Panc1 (cell line): ENCODE results near the gene AGXT2.

Experiments
- POLR2AphosphoS5 ChIP-seq: IDR thresholded peaks from 2 replicates; pipeline ENCODE4 v1.6.1; 2012; ENCODE audit warnings: mild to moderate bottlenecking, low read depth, low read length, moderate library complexity
- TCF7L2 ChIP-seq: IDR thresholded peaks from 2 replicates; pipeline ENCODE4 v1.6.1; 2011; ENCODE audit warnings: mild to moderate bottlenecking, low read depth, low read length, inconsistent platforms
- TF ChIP-seq, protein P1 (sequence below): fragments of 450-650 bp; IDR thresholded peaks from 2 replicates; pipeline ENCODE4 v1.5.1; 2017; ENCODE audit warnings: mild to moderate bottlenecking
- TF ChIP-seq, protein P2 (sequence below), 2 experiments: IDR thresholded peaks; 2 replicates each; pipeline ENCODE4 v1.6.1; 2011 to 2012; ENCODE audit warnings: low read depth in 2 of 2, control low read depth in 1 of 2, low read length in 1 of 2, mild to moderate bottlenecking in 1 of 2, moderate library complexity in 1 of 2; ENCODE audit not compliant: insufficient read depth in 1 of 2

DNA sequence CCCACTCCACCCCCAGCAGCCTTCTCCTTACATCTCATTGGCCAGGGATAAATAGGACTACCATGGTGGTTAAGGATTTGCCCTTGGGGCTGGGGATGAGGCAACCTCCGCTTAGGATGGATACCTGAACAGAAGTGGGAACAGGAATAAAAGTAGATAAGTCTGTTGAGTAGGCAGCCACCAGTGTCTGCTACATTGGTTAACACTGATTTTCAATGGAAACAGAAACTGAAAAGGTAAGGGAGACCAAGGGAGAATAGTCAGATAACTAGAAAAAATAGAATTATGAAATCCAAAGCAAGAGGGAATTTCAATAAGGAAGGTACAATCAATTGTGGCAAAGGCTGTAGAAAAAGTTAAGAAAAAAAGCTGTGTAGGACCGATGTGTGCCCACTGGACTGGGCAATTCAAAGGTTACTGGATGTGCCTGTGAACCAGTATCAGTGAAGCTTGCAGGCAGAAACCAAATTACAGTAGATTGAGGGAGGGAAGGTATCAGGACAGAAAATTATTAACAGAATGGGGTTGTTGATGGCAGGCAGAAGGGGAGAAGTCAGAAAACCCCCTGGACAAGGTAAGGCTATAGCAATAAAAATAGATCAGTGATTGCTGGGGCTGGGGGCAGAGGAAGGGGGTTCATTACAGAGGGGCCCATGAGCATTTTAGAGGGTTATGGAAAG lies 69.7 kb downstream of the AGXT2 start:
- TF ChIP-seq, protein P1, sequence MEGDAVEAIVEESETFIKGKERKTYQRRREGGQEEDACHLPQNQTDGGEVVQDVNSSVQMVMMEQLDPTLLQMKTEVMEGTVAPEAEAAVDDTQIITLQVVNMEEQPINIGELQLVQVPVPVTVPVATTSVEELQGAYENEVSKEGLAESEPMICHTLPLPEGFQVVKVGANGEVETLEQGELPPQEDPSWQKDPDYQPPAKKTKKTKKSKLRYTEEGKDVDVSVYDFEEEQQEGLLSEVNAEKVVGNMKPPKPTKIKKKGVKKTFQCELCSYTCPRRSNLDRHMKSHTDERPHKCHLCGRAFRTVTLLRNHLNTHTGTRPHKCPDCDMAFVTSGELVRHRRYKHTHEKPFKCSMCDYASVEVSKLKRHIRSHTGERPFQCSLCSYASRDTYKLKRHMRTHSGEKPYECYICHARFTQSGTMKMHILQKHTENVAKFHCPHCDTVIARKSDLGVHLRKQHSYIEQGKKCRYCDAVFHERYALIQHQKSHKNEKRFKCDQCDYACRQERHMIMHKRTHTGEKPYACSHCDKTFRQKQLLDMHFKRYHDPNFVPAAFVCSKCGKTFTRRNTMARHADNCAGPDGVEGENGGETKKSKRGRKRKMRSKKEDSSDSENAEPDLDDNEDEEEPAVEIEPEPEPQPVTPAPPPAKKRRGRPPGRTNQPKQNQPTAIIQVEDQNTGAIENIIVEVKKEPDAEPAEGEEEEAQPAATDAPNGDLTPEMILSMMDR = no peak
- no peak for TF ChIP-seq POLR2AphosphoS5
- TF ChIP-seq TCF7L2 = no peak
- TF ChIP-seq, protein P2, sequence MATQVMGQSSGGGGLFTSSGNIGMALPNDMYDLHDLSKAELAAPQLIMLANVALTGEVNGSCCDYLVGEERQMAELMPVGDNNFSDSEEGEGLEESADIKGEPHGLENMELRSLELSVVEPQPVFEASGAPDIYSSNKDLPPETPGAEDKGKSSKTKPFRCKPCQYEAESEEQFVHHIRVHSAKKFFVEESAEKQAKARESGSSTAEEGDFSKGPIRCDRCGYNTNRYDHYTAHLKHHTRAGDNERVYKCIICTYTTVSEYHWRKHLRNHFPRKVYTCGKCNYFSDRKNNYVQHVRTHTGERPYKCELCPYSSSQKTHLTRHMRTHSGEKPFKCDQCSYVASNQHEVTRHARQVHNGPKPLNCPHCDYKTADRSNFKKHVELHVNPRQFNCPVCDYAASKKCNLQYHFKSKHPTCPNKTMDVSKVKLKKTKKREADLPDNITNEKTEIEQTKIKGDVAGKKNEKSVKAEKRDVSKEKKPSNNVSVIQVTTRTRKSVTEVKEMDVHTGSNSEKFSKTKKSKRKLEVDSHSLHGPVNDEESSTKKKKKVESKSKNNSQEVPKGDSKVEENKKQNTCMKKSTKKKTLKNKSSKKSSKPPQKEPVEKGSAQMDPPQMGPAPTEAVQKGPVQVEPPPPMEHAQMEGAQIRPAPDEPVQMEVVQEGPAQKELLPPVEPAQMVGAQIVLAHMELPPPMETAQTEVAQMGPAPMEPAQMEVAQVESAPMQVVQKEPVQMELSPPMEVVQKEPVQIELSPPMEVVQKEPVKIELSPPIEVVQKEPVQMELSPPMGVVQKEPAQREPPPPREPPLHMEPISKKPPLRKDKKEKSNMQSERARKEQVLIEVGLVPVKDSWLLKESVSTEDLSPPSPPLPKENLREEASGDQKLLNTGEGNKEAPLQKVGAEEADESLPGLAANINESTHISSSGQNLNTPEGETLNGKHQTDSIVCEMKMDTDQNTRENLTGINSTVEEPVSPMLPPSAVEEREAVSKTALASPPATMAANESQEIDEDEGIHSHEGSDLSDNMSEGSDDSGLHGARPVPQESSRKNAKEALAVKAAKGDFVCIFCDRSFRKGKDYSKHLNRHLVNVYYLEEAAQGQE (IDR thresholded peaks at IDR 0.05; ENCODE audit: insufficient read depth in 1 of 2, low read depth in 2 of 2, low read length in 1 of 2) = no peak
